Vagina (tissue), 2 donors: ENCODE data around the gene SYNRG.

Experiments used
- CTCF ChIP-seq, 3 experiments: fragments of 450-650 bp in 2 of 3; fragments of 200-600 bp in 1 of 3; sonication (generic) in 1 of 3; IDR thresholded peaks; one replicate each; pipeline ENCODE4 v1.5.1; 2017 to 2019; ENCODE audit warnings: antibody characterized with exemption in 3 of 3, mild to moderate bottlenecking in 2 of 3, moderate library complexity in 2 of 3
- POLR2A ChIP-seq, 2 donors: fragments of 450-650 bp; IDR thresholded peaks; one replicate each; pipeline ENCODE4 v1.6.1; 2017; ENCODE audit warnings: antibody characterized with exemption in 2 of 2, mild to moderate bottlenecking in 2 of 2, moderate library complexity in 2 of 2

GRCh38 chr17:37500378-37500777, 108.8 kb downstream of the SYNRG start:
- TF ChIP-seq POLR2A (IDR thresholded peaks at IDR 0.05) (no peak), CTCF (IDR thresholded peaks at IDR 0.05) (no peak)
